Stimulated activated CD8-positive, alpha-beta memory T cell treated with anti-CD3 and anti-CD28 coated beads, Interleukin-4, amount 100 ng/mL, for 48 hours (primary cell): ENCODE measurements around the gene MAEA.

Experiments
- DNase-seq: peaks from one replicate; pipeline ENCODE4 v3.0.0-alpha.2; 2020

MAEA gene

GRCh38 chr4:1338752-1339414 lies 49.2 kb downstream of the MAEA start:
- no peak for DNase-seq

- no peak for DNase-seq
Measured at GRCh38 chr4:1339489-1339888, 49.8 kb downstream of the MAEA start.

- no peak for DNase-seq
Measured at GRCh38 chr4:1340181-1340747, 50.6 kb downstream of the MAEA start.

- DNase-seq: no peak
Measured at GRCh38 chr4:1340861-1341260, 51.2 kb downstream of the MAEA start.

- no peak for DNase-seq
Measured at GRCh38 chr4:1342003-1342402, 52.3 kb downstream of the MAEA start.

- DNase-seq: no peak
Measured at GRCh38 chr4:1344696-1345095, 55.0 kb downstream of the MAEA start.

- peak; percentile 62 for DNase-seq
Measured at GRCh38 chr4:1345903-1346780, 56.5 kb downstream of the MAEA start.

- DNase-seq: peak; percentile 100
Measured at GRCh38 chr4:1346781-1347409, 57.2 kb downstream of the MAEA start, which contains the start of gene UVSSA. TSS of gene UVSSA (plus strand) at chr4:1347208. CDS start at chr4:1348092, 884 bp downstream.

GRCh38 chr4:1347410-1347864 lies 57.7 kb downstream of the MAEA start:
- peak; percentile 69 for DNase-seq

- DNase-seq: no peak
Measured at GRCh38 chr4:1348014-1348513, 58.4 kb downstream of the MAEA start.

GRCh38 chr4:1348746-1349145 lies 59.1 kb downstream of the MAEA start:
- no peak for DNase-seq

- no peak for DNase-seq
Measured at GRCh38 chr4:1349359-1350168, 59.9 kb downstream of the MAEA start.

- DNase-seq: no peak
Measured at GRCh38 chr4:1350169-1350520, 60.5 kb downstream of the MAEA start.

- DNase-seq: peak; percentile 98
Measured at GRCh38 chr4:1351854-1352566, 62.3 kb downstream of the MAEA start.

- DNase-seq: no peak
Measured at GRCh38 chr4:1352567-1352900, 62.8 kb downstream of the MAEA start.

- DNase-seq: no peak
Measured at GRCh38 chr4:1353186-1354055, 63.7 kb downstream of the MAEA start.

GRCh38 chr4:1354136-1354982 lies 64.7 kb downstream of the MAEA start:
- DNase-seq: no peak

GRCh38 chr4:1354983-1355275 lies 65.2 kb downstream of the MAEA start:
- DNase-seq: no peak

- DNase-seq: no peak
Measured at GRCh38 chr4:1355378-1355777, 65.7 kb downstream of the MAEA start.
